HEK293 (cell line): ENCODE data around the gene ABCG8.

Experiments used
- CTCF ChIA-PET: fragments of 350-600 bp; formaldehyde crosslinking; extraction: SDS; loops from one replicate; lab custom pipeline; 2021; ENCODE audit warnings: antibody characterized with exemption; lab: Yijun Ruan, JAX
- POLR2A ChIA-PET: fragments of 300-600 bp; formaldehyde crosslinking; extraction: SDS; loops from one replicate; lab custom pipeline; 2020; ENCODE audit warnings: antibody characterized with exemption, inconsistent platforms; lab: Yijun Ruan, JAX
- H3K27ac ChIP-seq: fragments of 200-500 bp; sonication (Bioruptor generic); 2 replicates; pipeline ENCODE4 v1.5.1; 2014; ENCODE audit warnings: low read depth, low read length, control low read depth, inconsistent platforms; ENCODE audit errors: extremely low read depth
- H3K36me3 ChIP-seq, 2 experiments: fragments of 200-500 bp in 1 of 2; sonication (Bioruptor generic) in 1 of 2; 1 replicate in 1 of 2; 2 replicates in 1 of 2; pipeline ENCODE4 v1.5.1; 2014 to 2017; ENCODE audit warnings: inconsistent platforms in 2 of 2, low read length in 2 of 2; ENCODE audit not compliant: control insufficient read depth in 2 of 2, insufficient read depth in 1 of 2
- H3K4me1 ChIP-seq: fragments of 200-500 bp; sonication (Bioruptor generic); 2 replicates; pipeline ENCODE4 v1.5.1; 2014; ENCODE audit warnings: mild to moderate bottlenecking, low read length, inconsistent platforms; ENCODE audit not compliant: control insufficient read depth, insufficient read depth
- H3K4me3 ChIP-seq: 2 replicates; pipeline ENCODE4 v1.5.1; 2011; ENCODE audit warnings: low read depth, mild to moderate bottlenecking, control low read depth, low read length, moderate library complexity
- H3K9me3 ChIP-seq: fragments of 200-500 bp; sonication (Bioruptor generic); 2 replicates; pipeline ENCODE4 v1.5.1; 2014; ENCODE audit warnings: low read depth, low read length, inconsistent platforms; ENCODE audit not compliant: control insufficient read depth, insufficient read depth
- BCL11A ChIP-seq: fragments of 450-650 bp; formaldehyde crosslinking; IDR thresholded peaks from 2 replicates; pipeline ENCODE4 v1.5.1; 2016; ENCODE audit warnings: low read depth, missing biosample characterization, missing genetic modification characterization
- GLI2 ChIP-seq: fragments of 450-650 bp; formaldehyde crosslinking; IDR thresholded peaks from 2 replicates; pipeline ENCODE4; 2017; ENCODE audit warnings: missing biosample characterization, missing genetic modification characterization, low read depth, borderline replicate concordance
- HOXA7 ChIP-seq: sonication (generic); formaldehyde crosslinking; IDR thresholded peaks from 2 replicates; pipeline ENCODE4 v1.8.1; 2022; ENCODE audit warnings: missing genetic modification reagents, borderline replicate concordance
- KLF1 ChIP-seq: fragments of 450-650 bp; formaldehyde crosslinking; IDR thresholded peaks from 2 replicates; pipeline ENCODE4 v1.5.1; 2016; ENCODE audit warnings: missing biosample characterization, missing genetic modification characterization
- KLF7 ChIP-seq: fragments of 450-650 bp; formaldehyde crosslinking; IDR thresholded peaks from 2 replicates; pipeline ENCODE4 v1.5.1; 2016; ENCODE audit warnings: missing biosample characterization, missing genetic modification characterization, borderline replicate concordance
- MYNN ChIP-seq: fragments of 450-650 bp; formaldehyde crosslinking; IDR thresholded peaks from 2 replicates; pipeline ENCODE4 v1.5.1; 2016; ENCODE audit warnings: missing biosample characterization, missing genetic modification characterization, borderline replicate concordance
- RBAK ChIP-seq: fragments of 450-650 bp; formaldehyde crosslinking; IDR thresholded peaks from 2 replicates; pipeline ENCODE4 v1.5.1; 2016; ENCODE audit warnings: missing biosample characterization, missing genetic modification characterization
- SALL2 ChIP-seq: fragments of 450-650 bp; formaldehyde crosslinking; IDR thresholded peaks from 2 replicates; pipeline ENCODE4 v1.5.0; 2017; ENCODE audit warnings: missing biosample characterization, mild to moderate bottlenecking, missing genetic modification characterization, borderline replicate concordance
- SCRT1 ChIP-seq: fragments of 450-650 bp; formaldehyde crosslinking; IDR thresholded peaks from 2 replicates; pipeline ENCODE4 v1.5.1; 2016; ENCODE audit warnings: missing biosample characterization, missing genetic modification characterization, borderline replicate concordance
- TCF7L2 ChIP-seq: IDR thresholded peaks from 2 replicates; pipeline ENCODE4 v1.6.1; 2011; ENCODE audit warnings: low read depth, mild to moderate bottlenecking, inconsistent platforms, low read length, moderate library complexity, borderline replicate concordance
- ZBTB17 ChIP-seq: fragments of 450-650 bp; formaldehyde crosslinking; IDR thresholded peaks from 2 replicates; pipeline ENCODE4 v1.5.1; 2016; ENCODE audit warnings: missing biosample characterization, missing genetic modification characterization
- ZFP41 ChIP-seq: fragments of 450-650 bp; formaldehyde crosslinking; IDR thresholded peaks from 2 replicates; pipeline ENCODE4 v1.5.1; 2016; ENCODE audit warnings: missing biosample characterization, missing genetic modification characterization, borderline replicate concordance
- ZNF214 ChIP-seq: fragments of 450-650 bp; formaldehyde crosslinking; IDR thresholded peaks from 2 replicates; pipeline ENCODE4 v1.5.1; 2017; ENCODE audit warnings: missing biosample characterization, mild to moderate bottlenecking, missing genetic modification characterization, borderline replicate concordance
- ZNF324 ChIP-seq: fragments of 450-650 bp; formaldehyde crosslinking; IDR thresholded peaks from 2 replicates; pipeline ENCODE4 v1.5.1; 2016; ENCODE audit warnings: missing biosample characterization, missing genetic modification characterization
- ZNF335 ChIP-seq: fragments of 450-650 bp; formaldehyde crosslinking; conservative IDR thresholded peaks from 2 replicates; pipeline ENCODE4 v1.5.1; 2016; ENCODE audit warnings: missing biosample characterization, missing genetic modification characterization
- ZNF341 ChIP-seq: fragments of 450-650 bp; formaldehyde crosslinking; IDR thresholded peaks from 2 replicates; pipeline ENCODE4; 2016; ENCODE audit warnings: low read depth, missing biosample characterization, missing genetic modification characterization
- ZNF391 ChIP-seq: fragments of 450-650 bp; formaldehyde crosslinking; IDR thresholded peaks from 2 replicates; pipeline ENCODE4 v1.5.1; 2016; ENCODE audit warnings: low read depth, missing biosample characterization, missing genetic modification characterization, borderline replicate concordance
- ZNF529 ChIP-seq: fragments of 450-650 bp; formaldehyde crosslinking; IDR thresholded peaks from 2 replicates; pipeline ENCODE4 v1.5.1; 2017; ENCODE audit warnings: missing genetic modification characterization, missing biosample characterization; ENCODE audit not compliant: insufficient replicate concordance
- ZNF664 ChIP-seq: fragments of 450-650 bp; formaldehyde crosslinking; IDR thresholded peaks from 2 replicates; pipeline ENCODE4 v1.5.1; 2016; ENCODE audit warnings: missing biosample characterization, missing genetic modification characterization
- ZNF670 ChIP-seq: fragments of 450-650 bp; formaldehyde crosslinking; IDR thresholded peaks from 2 replicates; pipeline ENCODE4 v1.5.1; 2016; ENCODE audit warnings: missing biosample characterization, missing genetic modification characterization, low read depth
- ZNF785 ChIP-seq: fragments of 450-650 bp; formaldehyde crosslinking; IDR thresholded peaks from 2 replicates; pipeline ENCODE4 v1.5.1; 2016; ENCODE audit warnings: missing biosample characterization, missing genetic modification characterization
- ZSCAN23 ChIP-seq: fragments of 450-650 bp; formaldehyde crosslinking; IDR thresholded peaks from 2 replicates; pipeline ENCODE4 v1.5.1; 2016; ENCODE audit warnings: missing biosample characterization, missing genetic modification characterization
- TF ChIP-seq, protein P1 (sequence below): fragments of 450-650 bp; formaldehyde crosslinking; IDR thresholded peaks from 2 replicates; pipeline ENCODE4 v1.5.1; 2016; ENCODE audit warnings: missing biosample characterization, missing genetic modification characterization
- TF ChIP-seq, protein P2 (sequence below): fragments of 450-650 bp; formaldehyde crosslinking; IDR thresholded peaks from 2 replicates; pipeline ENCODE4 v1.5.1; 2016; ENCODE audit warnings: missing biosample characterization, missing genetic modification characterization
- TF ChIP-seq, protein P3 (sequence below): fragments of 450-650 bp; formaldehyde crosslinking; IDR thresholded peaks from 2 replicates; pipeline ENCODE4 v1.5.1; 2017; ENCODE audit warnings: missing biosample characterization, missing genetic modification characterization
- TF ChIP-seq, protein P4 (sequence below): fragments of 450-650 bp; formaldehyde crosslinking; IDR thresholded peaks from 2 replicates; pipeline ENCODE4 v1.5.1; 2016; ENCODE audit warnings: missing biosample characterization, missing genetic modification characterization

The ABCG8 gene

DNA sequence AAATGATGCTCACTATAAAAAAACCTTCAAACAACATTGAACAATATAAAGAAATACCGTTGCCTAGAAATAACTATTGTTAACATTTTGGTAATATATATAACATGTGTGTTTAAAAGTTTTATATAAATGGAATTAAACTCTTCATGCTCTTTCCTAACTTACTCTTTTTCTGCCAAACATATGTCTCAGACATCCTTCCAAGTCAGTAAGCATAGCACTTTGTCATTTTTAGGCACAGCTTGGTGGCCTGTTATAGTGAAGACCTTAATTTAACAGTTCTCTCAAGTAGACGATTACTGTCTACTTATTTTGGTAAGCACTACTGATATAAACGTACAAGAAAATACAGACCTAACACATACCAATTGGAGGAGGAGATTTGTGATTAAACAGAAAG lies 24.1 kb upstream of the ABCG8 start:
- H3K4me3 ChIP-seq: no peak overlapping the region
- no peak for TF ChIP-seq BCL11A (tag by site-specific recombination)
- TF ChIP-seq, protein P1, sequence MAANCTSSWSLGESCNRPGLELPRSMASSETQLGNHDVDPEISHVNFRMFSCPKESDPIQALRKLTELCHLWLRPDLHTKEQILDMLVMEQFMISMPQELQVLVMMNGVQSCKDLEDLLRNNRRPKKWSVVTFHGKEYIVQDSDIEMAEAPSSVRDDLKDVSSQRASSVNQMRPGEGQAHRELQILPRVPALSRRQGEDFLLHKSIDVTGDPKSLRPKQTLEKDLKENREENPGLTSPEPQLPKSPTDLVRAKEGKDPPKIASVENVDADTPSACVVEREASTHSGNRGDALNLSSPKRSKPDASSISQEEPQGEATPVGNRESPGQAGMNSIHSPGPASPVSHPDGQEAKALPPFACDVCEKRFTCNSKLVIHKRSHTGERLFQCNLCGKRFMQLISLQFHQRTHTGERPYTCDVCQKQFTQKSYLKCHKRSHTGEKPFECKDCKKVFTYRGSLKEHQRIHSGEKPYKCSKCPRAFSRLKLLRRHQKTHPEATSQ: no peak
- no peak for TF ChIP-seq ZNF391 (tag by site-specific recombination)
- TF ChIP-seq ZNF664 (tag by site-specific recombination): no peak
- no peak for TF ChIP-seq GLI2 (tag by site-specific recombination)
- no peak for TF ChIP-seq ZSCAN23 (tag by site-specific recombination)
- TF ChIP-seq HOXA7: no peak
- TF ChIP-seq KLF1 (tag by site-specific recombination): no peak
- no peak for TF ChIP-seq ZNF785 (tag by site-specific recombination)
- TF ChIP-seq, all 188 proteins: peak for 0
- POLR2A ChIA-PET: no interaction called here
- CTCF ChIA-PET: no interaction called here
- H3K36me3 ChIP-seq: peaks cover 0 to 9% of the 10 kb centered on the region in 2 experiments; a peak in 2 of 3 replicates
- H3K4me1 ChIP-seq: no peaks in the 10 kb centered on the region
- H3K27ac ChIP-seq: no peak overlapping the region
- no peaks in the 10 kb centered on the region for H3K9me3 ChIP-seq

DNA sequence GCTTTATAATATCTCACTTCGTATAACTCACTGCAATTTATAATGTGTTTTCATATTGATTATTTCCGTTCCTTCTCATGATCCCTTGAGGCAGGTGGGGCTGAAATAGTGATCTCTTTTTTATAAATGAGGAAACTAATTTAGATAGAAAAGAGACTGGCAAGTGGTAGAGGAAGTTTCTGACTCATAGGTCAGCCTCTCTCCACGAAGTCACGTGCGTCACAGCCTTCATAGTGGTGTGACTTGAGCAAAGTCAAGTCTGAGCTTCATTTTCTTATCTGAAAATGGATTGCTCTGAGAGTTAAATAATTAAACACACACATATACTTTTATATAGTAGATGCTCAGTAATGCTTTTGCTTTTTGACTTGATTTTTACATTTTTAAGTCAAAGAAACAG lies 20.0 kb upstream of the ABCG8 start:
- Histone ChIP-seq H3K27ac (no peak overlapping the region), H3K36me3 (no peaks in the 10 kb centered on the region), H3K4me1 (no peaks in the 10 kb centered on the region), H3K4me3 (no peak overlapping the region), H3K9me3 (no peaks in the 10 kb centered on the region)
- ChIA-PET CTCF (interaction anchor here (0.7 kb wide), 1 partner anchor 887 kb away, joined by 4 read pairs; no protein-coding TSS in a partner anchor), POLR2A (no interaction called here)
- TF ChIP-seq, protein P2, sequence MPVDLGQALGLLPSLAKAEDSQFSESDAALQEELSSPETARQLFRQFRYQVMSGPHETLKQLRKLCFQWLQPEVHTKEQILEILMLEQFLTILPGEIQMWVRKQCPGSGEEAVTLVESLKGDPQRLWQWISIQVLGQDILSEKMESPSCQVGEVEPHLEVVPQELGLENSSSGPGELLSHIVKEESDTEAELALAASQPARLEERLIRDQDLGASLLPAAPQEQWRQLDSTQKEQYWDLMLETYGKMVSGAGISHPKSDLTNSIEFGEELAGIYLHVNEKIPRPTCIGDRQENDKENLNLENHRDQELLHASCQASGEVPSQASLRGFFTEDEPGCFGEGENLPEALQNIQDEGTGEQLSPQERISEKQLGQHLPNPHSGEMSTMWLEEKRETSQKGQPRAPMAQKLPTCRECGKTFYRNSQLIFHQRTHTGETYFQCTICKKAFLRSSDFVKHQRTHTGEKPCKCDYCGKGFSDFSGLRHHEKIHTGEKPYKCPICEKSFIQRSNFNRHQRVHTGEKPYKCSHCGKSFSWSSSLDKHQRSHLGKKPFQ: no peak
- TF ChIP-seq, protein P3, sequence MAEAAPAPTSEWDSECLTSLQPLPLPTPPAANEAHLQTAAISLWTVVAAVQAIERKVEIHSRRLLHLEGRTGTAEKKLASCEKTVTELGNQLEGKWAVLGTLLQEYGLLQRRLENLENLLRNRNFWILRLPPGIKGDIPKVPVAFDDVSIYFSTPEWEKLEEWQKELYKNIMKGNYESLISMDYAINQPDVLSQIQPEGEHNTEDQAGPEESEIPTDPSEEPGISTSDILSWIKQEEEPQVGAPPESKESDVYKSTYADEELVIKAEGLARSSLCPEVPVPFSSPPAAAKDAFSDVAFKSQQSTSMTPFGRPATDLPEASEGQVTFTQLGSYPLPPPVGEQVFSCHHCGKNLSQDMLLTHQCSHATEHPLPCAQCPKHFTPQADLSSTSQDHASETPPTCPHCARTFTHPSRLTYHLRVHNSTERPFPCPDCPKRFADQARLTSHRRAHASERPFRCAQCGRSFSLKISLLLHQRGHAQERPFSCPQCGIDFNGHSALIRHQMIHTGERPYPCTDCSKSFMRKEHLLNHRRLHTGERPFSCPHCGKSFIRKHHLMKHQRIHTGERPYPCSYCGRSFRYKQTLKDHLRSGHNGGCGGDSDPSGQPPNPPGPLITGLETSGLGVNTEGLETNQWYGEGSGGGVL (tag by site-specific recombination): no peak
- TF ChIP-seq SALL2 (tag by site-specific recombination): no peak
- no peak for TF ChIP-seq ZNF214 (tag by site-specific recombination)
- TF ChIP-seq ZNF324 (tag by site-specific recombination): no peak
- TF ChIP-seq SCRT1 (tag by site-specific recombination): no peak
- TF ChIP-seq, protein P4, sequence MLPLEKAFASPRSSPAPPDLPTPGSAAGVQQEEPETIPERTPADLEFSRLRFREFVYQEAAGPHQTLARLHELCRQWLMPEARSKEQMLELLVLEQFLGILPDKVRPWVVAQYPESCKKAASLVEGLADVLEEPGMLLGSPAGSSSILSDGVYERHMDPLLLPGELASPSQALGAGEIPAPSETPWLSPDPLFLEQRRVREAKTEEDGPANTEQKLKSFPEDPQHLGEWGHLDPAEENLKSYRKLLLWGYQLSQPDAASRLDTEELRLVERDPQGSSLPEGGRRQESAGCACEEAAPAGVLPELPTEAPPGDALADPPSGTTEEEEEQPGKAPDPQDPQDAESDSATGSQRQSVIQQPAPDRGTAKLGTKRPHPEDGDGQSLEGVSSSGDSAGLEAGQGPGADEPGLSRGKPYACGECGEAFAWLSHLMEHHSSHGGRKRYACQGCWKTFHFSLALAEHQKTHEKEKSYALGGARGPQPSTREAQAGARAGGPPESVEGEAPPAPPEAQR: no peak
- no peak for TF ChIP-seq ZBTB17 (tag by site-specific recombination)
- TF ChIP-seq TCF7L2: no peak
- TF ChIP-seq ZFP41 (tag by site-specific recombination): no peak
- no peak for TF ChIP-seq ZNF670
- TF ChIP-seq MYNN (tag by site-specific recombination): no peak
- TF ChIP-seq RBAK (tag by site-specific recombination): no peak
- TF ChIP-seq ZNF335: no peak
- no peak for TF ChIP-seq KLF1 (tag by site-specific recombination)
- no peak for TF ChIP-seq ZNF341 (tag by site-specific recombination)
- no peak for TF ChIP-seq KLF7
- TF ChIP-seq ZNF529 (tag by site-specific recombination): no peak
